ENCODE data around the gene KRI1.
"Not testable (repeated sequence)": the region's sequence is repeated elsewhere in the genome, so short reads cannot be mapped to it uniquely, and the experiment has no call there.

The KRI1 gene

DNA sequence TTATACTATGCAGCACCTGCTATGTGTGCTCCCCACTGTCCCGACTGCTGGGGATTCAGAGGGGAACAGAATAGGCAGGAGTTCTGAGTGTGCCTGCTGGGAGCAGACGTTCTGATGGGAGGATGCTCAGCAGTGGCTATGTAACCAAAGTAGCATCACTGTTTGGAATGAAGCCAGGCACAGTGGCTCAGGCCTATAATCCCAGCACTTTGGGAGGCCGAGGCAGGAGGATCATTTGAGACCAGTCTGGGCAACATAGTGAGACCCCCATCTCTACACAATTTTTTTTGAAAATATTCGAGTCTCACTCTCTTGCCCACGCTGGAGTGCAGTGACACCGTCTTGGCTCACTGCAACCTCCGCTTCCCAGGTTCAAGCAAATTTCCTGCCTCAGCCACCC, 16.1 kb downstream of the KRI1 start:
- DNase-seq: no peak

- DNase-seq: no peak
These were observed 17.0 kb downstream of the KRI1 start for GRCh38 chr19:10548746-10549276.

- DNase-seq: no peak
These were observed 19.0 kb downstream of the KRI1 start for GRCh38 chr19:10546817-10547216.

- DNase-seq: no peak
These were observed 21.0 kb downstream of the KRI1 start for GRCh38 chr19:10544753-10545251.

DNA sequence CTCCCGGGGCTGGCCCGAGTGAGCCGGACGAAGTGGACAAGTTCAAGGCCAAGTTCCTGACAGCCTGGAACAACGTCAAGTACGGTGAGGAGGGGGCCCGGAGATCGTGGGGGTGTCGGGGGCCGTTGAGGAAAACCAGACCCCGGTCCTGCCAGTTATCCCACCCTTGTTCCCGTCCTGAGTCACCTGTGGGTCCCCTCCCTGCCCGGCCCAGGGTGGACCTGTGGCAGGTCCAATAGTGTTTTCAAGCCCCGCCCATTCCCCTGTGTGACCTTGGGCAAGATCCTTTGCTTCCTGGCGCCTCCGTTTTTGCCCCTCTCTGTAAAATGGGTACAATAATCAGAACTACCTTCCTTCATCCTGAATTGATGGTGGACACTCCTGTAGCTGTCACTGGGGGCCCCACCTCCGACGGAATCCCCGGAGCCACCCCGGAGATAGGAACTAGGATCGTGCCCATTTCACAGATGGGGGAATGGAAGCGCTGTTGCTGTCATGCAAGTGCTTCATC, 21.5 kb downstream of the KRI1 start:
- no peak for DNase-seq

DNA sequence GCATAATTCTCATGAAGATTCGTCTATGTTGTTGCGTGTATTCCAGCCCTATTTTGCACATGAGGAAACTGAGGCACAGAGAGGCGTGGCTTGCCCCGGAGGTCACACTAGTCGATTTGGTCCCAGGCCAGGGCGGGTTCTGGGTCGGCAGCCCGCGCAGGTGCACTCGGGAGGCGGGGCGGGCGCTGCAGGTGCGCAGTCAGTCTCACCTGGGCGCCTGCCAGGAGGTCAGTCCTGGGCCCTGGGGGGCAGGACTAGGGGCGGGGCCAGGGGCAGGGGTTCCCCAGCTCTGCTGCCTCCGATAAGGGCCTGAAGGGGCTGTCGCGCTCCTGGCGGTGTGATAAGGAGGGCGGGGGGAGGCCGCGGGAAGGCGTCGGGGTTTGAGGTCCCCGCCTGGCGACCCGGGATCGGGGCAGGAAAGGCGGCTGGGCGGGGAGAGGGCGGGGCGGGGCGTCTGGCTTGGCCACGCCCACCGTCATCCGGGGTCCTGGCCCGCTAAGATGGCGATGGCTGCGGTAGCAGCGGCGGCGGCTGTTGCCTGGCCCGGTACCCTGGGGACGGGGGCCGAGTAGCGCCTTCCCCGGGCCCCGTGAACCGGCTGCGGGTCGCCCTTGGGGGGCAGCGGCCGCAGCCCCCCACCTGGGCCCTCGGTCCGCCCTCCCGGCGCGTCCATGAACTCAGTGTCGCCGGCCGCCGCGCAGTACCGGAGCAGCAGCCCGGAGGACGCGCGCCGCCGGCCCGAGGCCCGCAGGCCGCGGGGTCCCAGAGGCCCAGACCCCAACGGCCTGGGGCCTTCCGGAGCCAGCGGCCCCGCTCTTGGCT, 22.2 kb downstream of the KRI1 start, which contains the start of gene ATG4D:
Gene ATG4D (plus strand): TSS at position 485 of the 822 bp plus-strand sequence. CDS start 187 bp downstream, at position 672.
- peak; percentile 78 for DNase-seq

GRCh38 chr19:10543059-10543419, 22.8 kb downstream of the KRI1 start:
- no peak for DNase-seq

GRCh38 chr19:10539016-10539415, 26.8 kb downstream of the KRI1 start:
- not testable (repeated sequence) for DNase-seq

- no peak for DNase-seq
These were observed 27.4 kb downstream of the KRI1 start for GRCh38 chr19:10538204-10538983.

GRCh38 chr19:10537668-10538067, 28.1 kb downstream of the KRI1 start:
- no peak for DNase-seq

DNA sequence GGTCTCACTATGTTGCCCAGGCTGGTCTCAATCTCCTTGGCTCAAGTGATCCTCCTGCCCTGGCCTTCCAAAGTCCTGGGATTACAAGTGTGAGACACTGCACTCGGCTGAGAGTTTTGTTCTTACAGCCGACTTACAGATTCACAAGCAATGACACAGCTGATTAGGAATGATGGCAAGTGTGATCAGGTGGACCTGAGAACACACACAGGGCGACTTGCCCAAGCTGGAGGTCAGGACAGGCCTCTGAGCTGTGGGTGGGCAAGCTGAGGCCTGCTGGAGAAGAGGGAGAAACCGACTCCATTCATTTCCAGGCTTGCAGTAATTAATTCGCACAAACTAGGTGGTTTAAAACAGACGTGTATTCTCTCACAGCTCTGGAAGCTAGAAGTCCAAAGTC, 30.2 kb downstream of the KRI1 start:
- no peak for DNase-seq

GRCh38 chr19:10533646-10534386, 32.0 kb downstream of the KRI1 start:
- no peak for DNase-seq

DNA sequence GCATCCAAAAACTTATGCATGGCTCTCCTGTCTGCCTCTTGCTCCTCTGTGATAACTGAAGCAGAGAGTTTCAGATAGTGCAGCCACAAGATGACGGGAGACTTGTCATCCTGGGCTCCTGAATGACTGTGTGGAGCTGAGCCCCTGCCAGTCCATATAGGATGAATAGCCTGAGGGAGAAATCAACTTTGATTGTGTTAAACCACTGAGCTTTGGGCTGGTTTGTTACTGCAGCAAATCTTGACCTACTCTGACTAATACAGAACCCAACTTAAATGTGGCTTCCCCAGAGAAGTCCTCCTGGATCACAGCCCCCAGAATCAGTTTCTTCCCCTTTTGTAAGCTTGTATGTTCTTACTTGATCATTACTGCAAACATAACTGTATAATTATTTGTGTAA, 33.4 kb downstream of the KRI1 start:
- DNase-seq: no peak

DNA sequence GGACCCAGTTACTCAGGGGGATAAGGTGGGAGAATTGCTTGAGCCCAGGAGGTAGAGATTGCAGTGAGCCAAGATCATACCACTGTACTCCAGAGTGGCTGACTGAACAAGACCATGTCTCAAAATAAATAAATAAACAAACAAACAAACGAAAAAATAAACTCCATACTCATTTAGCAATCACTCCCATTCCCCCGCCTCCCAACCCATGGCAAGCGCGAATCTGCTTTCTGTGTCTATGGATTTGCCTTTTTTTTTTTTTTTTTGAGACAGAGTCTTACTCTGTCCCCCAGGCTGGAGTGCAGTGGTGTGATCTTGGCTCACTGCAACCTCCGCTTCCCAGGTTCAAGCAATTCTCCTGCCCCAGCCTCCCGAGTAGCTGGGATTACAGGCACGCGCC, 38.9 kb downstream of the KRI1 start:
- DNase-seq: not testable (repeated sequence)

GRCh38 chr19:10525636-10526035, 40.2 kb downstream of the KRI1 start:
- DNase-seq: no peak

GRCh38 chr19:10523135-10523636, 42.6 kb downstream of the KRI1 start:
- DNase-seq: no peak

DNA sequence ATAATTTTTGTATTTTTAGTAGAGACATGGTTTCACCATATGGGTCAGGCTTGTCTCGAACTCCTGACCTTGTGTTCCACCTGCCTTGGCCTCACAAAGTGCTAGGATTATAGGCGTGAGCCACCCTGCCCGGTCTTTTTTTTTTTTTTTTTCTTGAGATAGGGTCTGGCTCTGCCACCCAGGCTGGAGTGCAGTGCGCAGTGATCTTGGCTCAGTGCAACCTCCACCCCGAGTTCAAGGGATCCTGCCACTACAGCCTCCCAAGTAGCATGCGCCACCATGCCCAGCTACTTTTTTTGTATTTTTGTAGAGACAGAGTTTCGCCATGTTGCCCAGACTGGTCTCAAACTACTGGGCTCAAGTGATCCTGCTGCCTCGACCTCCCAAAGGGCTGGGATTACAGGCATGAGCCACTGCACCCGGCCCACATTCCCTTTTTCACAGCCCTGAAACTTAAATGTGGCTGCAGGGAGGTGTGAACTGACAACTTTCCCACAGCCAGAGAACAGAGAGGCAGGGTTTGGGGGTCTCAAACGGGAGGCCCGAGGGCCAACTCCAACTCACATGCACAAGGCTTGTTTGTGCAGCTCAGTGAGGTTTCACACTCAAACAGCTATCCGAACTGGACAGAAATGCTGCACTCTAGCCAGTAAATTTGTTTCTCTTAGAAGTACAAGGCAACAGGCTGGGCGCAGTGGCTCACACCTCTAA, 44.2 kb downstream of the KRI1 start:
- no peak for DNase-seq

DNA sequence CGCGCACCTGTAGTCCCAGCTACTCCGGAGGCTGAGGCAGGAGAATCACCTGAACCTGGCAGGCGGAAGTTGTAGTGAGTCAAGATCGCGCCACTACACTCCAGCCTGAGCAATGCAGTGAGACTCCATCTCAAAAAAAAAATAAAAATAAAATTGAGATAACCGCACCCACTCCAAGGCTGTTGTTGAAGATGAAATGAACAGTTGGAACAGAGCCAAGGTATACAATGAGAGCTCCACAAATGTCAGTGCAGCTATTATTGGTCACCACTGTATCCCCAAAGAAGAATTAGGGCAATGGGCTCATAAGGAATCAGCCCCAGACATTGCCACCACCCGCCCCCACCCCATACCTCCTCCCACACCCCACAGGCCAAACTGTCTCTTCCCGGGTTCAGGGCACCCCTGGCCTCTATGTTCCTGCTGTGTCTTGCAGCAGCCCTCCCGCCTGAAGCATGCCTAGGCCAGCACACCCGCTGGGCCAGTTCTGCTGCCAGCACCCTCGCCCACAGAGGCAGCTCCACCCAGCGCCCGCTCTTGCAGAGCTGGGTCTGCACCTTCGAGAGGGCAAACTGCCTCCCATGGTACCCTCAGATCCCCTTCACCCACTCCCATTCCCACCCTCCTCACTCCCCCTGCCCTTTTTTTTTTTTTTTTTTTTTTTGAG, 45.0 kb downstream of the KRI1 start:
- DNase-seq: no peak

DNA sequence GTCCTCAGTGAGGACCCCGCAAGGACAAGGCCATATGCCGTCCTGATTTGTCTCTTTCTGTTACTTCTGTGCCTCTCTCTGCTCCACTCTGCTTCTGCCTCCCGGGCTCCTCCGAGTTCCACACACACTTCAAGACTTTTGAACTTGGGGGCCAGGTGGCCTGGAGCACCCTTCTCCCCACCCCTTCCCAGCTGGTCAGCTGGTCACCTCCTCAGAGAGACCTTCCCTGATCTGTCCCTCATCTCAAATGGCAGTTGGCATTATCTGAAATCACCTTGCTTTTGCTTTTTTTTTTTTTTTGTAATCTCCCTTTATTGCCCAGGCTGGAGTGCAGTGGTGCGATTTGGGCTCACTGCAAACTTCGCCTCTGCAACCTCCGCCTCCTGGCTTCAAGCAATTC, 46.4 kb downstream of the KRI1 start:
- no peak for DNase-seq

DNA sequence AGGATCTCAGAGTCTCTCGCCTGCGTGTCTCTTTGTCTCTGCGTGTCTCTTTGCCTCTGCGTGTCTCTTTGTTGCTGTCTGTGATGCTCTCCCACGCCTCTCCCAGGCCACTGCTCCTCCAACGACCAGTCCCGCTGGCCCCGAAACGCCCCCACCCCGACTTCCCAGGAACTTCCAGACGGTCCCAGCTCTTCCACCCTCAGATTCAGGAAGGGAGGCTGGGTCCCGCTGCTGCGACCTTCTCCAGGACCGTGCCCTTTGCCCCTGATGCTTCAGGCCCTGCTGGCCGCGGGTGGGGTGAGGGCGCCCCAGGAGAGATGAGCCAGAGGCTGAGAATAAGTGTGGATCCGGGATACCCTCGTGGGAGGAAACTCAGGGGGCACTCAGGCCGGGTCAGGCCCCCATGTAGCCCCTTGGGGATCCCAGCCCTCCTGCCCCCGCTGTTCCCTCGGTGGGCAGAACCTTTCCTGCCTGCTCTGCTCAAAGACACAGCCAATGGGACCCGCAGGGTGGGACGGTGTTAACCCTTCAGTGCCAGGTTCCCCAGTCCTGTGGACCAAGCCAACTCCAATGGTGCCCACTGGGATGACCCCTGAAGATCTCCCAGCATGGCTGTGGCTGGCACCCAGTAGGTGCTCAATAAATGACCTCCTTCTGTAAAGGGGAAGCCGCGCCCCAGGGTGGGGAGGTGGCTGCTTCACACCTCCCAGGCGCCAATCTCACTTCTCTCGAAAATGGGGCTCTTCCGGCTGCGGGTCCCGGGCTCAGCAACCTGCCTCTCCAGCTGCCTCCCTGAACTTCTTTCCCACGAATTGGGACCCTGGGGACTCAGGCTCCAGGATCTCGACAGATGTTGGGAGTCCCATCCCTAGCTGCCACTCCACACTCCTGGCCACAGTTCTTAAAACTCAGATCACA, 47.1 kb downstream of the KRI1 start:
- DNase-seq: peak; percentile 21
